Neural cell (in vitro differentiated cells): ENCODE measurements around the gene WNK2.

Experiments
- EZH2 ChIP-seq: fragments of 200-600, 300-800 bp; shearing (Covaris generic), sonication (generic); IDR thresholded peaks from 2 replicates; pipeline ENCODE4 v1.6.1; 2014; ENCODE audit warnings: antibody characterized with exemption, low read length, borderline replicate concordance, mild to moderate bottlenecking; ENCODE audit not compliant: insufficient read depth, poor library complexity, severe bottlenecking
- RAD21 ChIP-seq: fragments of 450-650 bp; conservative IDR thresholded peaks from 2 replicates; pipeline ENCODE4 v1.6.1; 2014; ENCODE audit warnings: antibody characterized with exemption, mild to moderate bottlenecking, moderate library complexity
- REST ChIP-seq: IDR thresholded peaks from 2 replicates; pipeline ENCODE4 v1.6.1; 2012; ENCODE audit warnings: borderline replicate concordance
- TAF1 ChIP-seq: IDR thresholded peaks from 2 replicates; pipeline ENCODE4 v1.6.1; 2012; ENCODE audit warnings: low read depth
- TF ChIP-seq, protein P1 (sequence below): fragments of 450-650 bp; IDR thresholded peaks from 2 replicates; pipeline ENCODE4 v1.5.1; 2014; ENCODE audit warnings: antibody characterized with exemption, mild to moderate bottlenecking, moderate library complexity; ENCODE audit not compliant: poor library complexity, severe bottlenecking

GRCh38 chr9:93177676-93178075 lies 6.3 kb upstream of the WNK2 start:
- TF ChIP-seq, protein P1, sequence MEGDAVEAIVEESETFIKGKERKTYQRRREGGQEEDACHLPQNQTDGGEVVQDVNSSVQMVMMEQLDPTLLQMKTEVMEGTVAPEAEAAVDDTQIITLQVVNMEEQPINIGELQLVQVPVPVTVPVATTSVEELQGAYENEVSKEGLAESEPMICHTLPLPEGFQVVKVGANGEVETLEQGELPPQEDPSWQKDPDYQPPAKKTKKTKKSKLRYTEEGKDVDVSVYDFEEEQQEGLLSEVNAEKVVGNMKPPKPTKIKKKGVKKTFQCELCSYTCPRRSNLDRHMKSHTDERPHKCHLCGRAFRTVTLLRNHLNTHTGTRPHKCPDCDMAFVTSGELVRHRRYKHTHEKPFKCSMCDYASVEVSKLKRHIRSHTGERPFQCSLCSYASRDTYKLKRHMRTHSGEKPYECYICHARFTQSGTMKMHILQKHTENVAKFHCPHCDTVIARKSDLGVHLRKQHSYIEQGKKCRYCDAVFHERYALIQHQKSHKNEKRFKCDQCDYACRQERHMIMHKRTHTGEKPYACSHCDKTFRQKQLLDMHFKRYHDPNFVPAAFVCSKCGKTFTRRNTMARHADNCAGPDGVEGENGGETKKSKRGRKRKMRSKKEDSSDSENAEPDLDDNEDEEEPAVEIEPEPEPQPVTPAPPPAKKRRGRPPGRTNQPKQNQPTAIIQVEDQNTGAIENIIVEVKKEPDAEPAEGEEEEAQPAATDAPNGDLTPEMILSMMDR = no peak
- TF ChIP-seq TAF1 = no peak
- TF ChIP-seq RAD21 = no peak
- no peak for TF ChIP-seq EZH2
- no peak for TF ChIP-seq REST
